ENCODE measurements around the gene SRP68.

GRCh38 chr17:76000016-76000754 lies 72.1 kb downstream of the SRP68 start:
- TF ChIP-seq POLR2A (IDR thresholded peaks at IDR 0.05; ENCODE audit: control extremely low read depth in 1 of 2, low read depth in 2 of 2, low read length in 2 of 2) (no peak), CTCF (IDR thresholded peaks at IDR 0.05; ENCODE audit: control extremely low read depth in 1 of 3, insufficient read depth in 1 of 3, low read depth in 1 of 3, low read length in 3 of 3) (peak; percentile 84 to 97 (median 95)), CEBPB (IDR thresholded peaks at IDR 0.05; ENCODE audit: low read depth, low read length) (no peak), ZNF274 (IDR thresholded peaks at IDR 0.05; ENCODE audit: borderline replicate concordance, extremely low read depth, low read length) (no peak), SP1 (IDR thresholded peaks at IDR 0.05; ENCODE audit: low read depth, low read length) (no peak)

Data from H1 (cell line).